Breast epithelium (tissue), 4 donors: Measurements from ENCODE around the gene NRCAM. TPM values are rescaled to one million over a fixed set of nuclear protein-coding genes. Genes with fewer than 3 reads are reported as not detected.

ENCODE experiments used
- DNase-seq, 2 donors: peaks; one replicate each; pipeline ENCODE4 v3.0.0-alpha.2; 2019; ENCODE audit warnings: low spot score in 2 of 2
- H3K27ac ChIP-seq, 2 donors: fragments of 200-600 bp; sonication (generic) in 1 of 2; one replicate each; pipeline ENCODE4 v1.5.1; 2016 to 2019; ENCODE audit warnings: mild to moderate bottlenecking in 1 of 2
- H3K27me3 ChIP-seq, 2 donors: fragments of 200-600 bp; sonication (generic) in 1 of 2; one replicate each; pipeline versions ENCODE4 v1.5.1 to v1.6.0; 2017 to 2019; ENCODE audit warnings: control low read depth in 1 of 2, mild to moderate bottlenecking in 1 of 2
- H3K36me3 ChIP-seq: fragments of 200-600 bp; one replicate; pipeline ENCODE4 v1.5.1; 2019
- H3K4me1 ChIP-seq, 2 donors: fragments of 200-600 bp; sonication (generic); one replicate each; pipeline ENCODE4 v1.5.1; 2016 to 2019; ENCODE audit warnings: control low read depth in 1 of 2
- H3K4me3 ChIP-seq, 3 donors: fragments of 200-600 bp; sonication (generic); 1 replicate in 2 of 3; 2 replicates in 1 of 3; pipeline ENCODE4 v1.5.1; 2016 to 2019; ENCODE audit warnings: mild to moderate bottlenecking in 3 of 3, moderate library complexity in 2 of 3
- H3K9me3 ChIP-seq, 2 donors: fragments of 200-600 bp; sonication (generic) in 1 of 2; one replicate each; pipeline ENCODE4 v1.5.1; 2016 to 2019; ENCODE audit warnings: control low read depth in 1 of 2
- CTCF ChIP-seq, 3 donors: fragments of 450-650 bp; IDR thresholded peaks; one replicate each; pipeline ENCODE4 v1.5.1; 2016 to 2017; ENCODE audit warnings: antibody characterized with exemption in 3 of 3, mild to moderate bottlenecking in 3 of 3, moderate library complexity in 3 of 3
- POLR2A ChIP-seq: fragments of 450-650 bp; IDR thresholded peaks from one replicate; pipeline ENCODE4 v1.6.1; 2016; ENCODE audit warnings: antibody characterized with exemption, mild to moderate bottlenecking, moderate library complexity
- POLR2AphosphoS5 ChIP-seq, 3 donors: sonication (generic); formaldehyde crosslinking; IDR thresholded peaks; one replicate each; pipeline ENCODE4 v1.6.1; 2017; ENCODE audit warnings: antibody characterized with exemption in 3 of 3
- intact Hi-C: fragments of 100-400 bp; cut with DNase I; formaldehyde crosslinking; loops from one replicate; pipeline ENCODE4 v1.15.1; 2023; ENCODE audit warnings: low total_unique reads
- total RNA-seq, 3 donors: library from RNA; depleted of rRNA; stranded (reverse); fragments of >200 nt; gene quantifications; one replicate each; pipeline ENCODE4 v1.1.0, GENCODE V29; 2016

NRCAM gene
- total RNA-seq, 3 donors from 2014 or later, result 3.3 to 62.4 (median 4.2) TPM

- H3K36me3 ChIP-seq, result no peaks in the 10 kb centered on the region
- H3K4me1 ChIP-seq, result no peaks in the 10 kb centered on the region
- intact Hi-C loops, result no loop called here
- no peaks in the 10 kb centered on the region for H3K9me3 ChIP-seq
- H3K27ac ChIP-seq, result no peak overlapping the region
- TF ChIP-seq POLR2A, result no peak
- TF ChIP-seq POLR2AphosphoS5 (IDR thresholded peaks at IDR 0.05), result no peak
- no peak for TF ChIP-seq CTCF (IDR thresholded peaks at IDR 0.05)
- H3K27me3 ChIP-seq, result no peaks in the 10 kb centered on the region
- no peak for DNase-seq
- H3K4me3 ChIP-seq, result no peak overlapping the region
Observed at GRCh38 chr7:108103558-108104298, 352.5 kb downstream of the NRCAM start.

- H3K27ac ChIP-seq, result no peak overlapping the region
- H3K27me3 ChIP-seq, result no peaks in the 10 kb centered on the region
- H3K4me3 ChIP-seq, result no peak overlapping the region
- H3K4me1 ChIP-seq, result no peaks in the 10 kb centered on the region
- TF ChIP-seq POLR2A (no peak), POLR2AphosphoS5 (IDR thresholded peaks at IDR 0.05) (no peak), CTCF (IDR thresholded peaks at IDR 0.05) (no peak)
- H3K36me3 ChIP-seq, result no peaks in the 10 kb centered on the region
- intact Hi-C loops, result no loop called here
- DNase-seq, result no peak
- no peaks in the 10 kb centered on the region for H3K9me3 ChIP-seq
Observed at GRCh38 chr7:108102671-108103312, 353.4 kb downstream of the NRCAM start.

GRCh38 chr7:108101759-108102158 is 354.5 kb downstream of the NRCAM start:
- H3K27ac ChIP-seq, result no peak overlapping the region
- no peaks in the 10 kb centered on the region for H3K4me1 ChIP-seq
- DNase-seq, result no peak
- no peak for TF ChIP-seq POLR2AphosphoS5 (IDR thresholded peaks at IDR 0.05)
- TF ChIP-seq POLR2A, result no peak
- no peak for TF ChIP-seq CTCF (IDR thresholded peaks at IDR 0.05)
- no peak overlapping the region for H3K4me3 ChIP-seq
- no peaks in the 10 kb centered on the region for H3K9me3 ChIP-seq
- H3K36me3 ChIP-seq, result no peaks in the 10 kb centered on the region
- intact Hi-C loops, result no loop called here
- no peaks in the 10 kb centered on the region for H3K27me3 ChIP-seq

- no peak for DNase-seq
- Histone ChIP-seq H3K4me1 (peaks cover 0 to 4% of the 10 kb centered on the region in 2 donors), H3K36me3 (no peaks in the 10 kb centered on the region), H3K27ac (peak overlapping the region in 1 of 2 donors; percentile 19), H3K4me3 (no peak overlapping the region), H3K9me3 (no peaks in the 10 kb centered on the region), H3K27me3 (no peaks in the 10 kb centered on the region)
- TF ChIP-seq POLR2AphosphoS5 (IDR thresholded peaks at IDR 0.05), result no peak
- TF ChIP-seq POLR2A, result no peak
- TF ChIP-seq CTCF (IDR thresholded peaks at IDR 0.05), result no peak
- intact Hi-C loops, result no loop called here
Observed at GRCh38 chr7:108099713-108100112, 356.5 kb downstream of the NRCAM start.

DNA sequence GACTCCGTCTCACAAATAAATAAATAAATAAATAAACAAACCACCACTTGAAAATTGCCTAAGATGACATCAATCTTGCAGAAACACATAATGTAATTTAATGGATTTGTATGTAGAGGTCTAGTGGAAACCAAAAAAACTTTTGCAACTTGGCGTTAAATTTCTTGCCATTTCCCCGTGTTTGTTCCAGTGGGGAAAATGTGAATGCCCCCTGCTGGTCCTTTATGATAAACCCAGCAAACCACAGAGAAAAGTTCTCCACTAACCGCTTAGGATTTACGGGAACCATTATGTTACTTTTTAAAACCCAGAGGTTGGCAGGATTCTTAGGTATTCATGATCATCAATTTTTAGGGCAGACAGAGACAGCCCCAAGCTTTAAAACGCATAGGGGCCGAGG is 358.5 kb downstream of the NRCAM start:
- Histone ChIP-seq H3K36me3 (no peaks in the 10 kb centered on the region), H3K9me3 (no peaks in the 10 kb centered on the region), H3K27me3 (no peaks in the 10 kb centered on the region), H3K27ac (no peak overlapping the region), H3K4me1 (peaks cover 0 to 4% of the 10 kb centered on the region in 2 donors), H3K4me3 (no peak overlapping the region)
- intact Hi-C loops, result no loop called here
- DNase-seq, result no peak
- TF ChIP-seq CTCF (IDR thresholded peaks at IDR 0.05) (no peak), POLR2A (no peak), POLR2AphosphoS5 (IDR thresholded peaks at IDR 0.05) (no peak)
